Neural crest cell (in vitro differentiated cells): ENCODE measurements around the gene SYT9. TPM values are rescaled to one million over a fixed set of nuclear protein-coding genes. Genes with fewer than 3 reads are reported as not detected.

Experiments
- DNase-seq: peaks from one replicate; pipeline ENCODE4 v3.0.0; 2021; ENCODE audit warnings: low read depth, mixed read lengths, low spot score
- H3K27ac Mint-ChIP-seq: one replicate; pipeline ENCODE4 v1.8.0; 2021; ENCODE audit warnings: mild to moderate bottlenecking, mixed read lengths; ENCODE audit not compliant: unreplicated experiment
- H3K27me3 Mint-ChIP-seq: 2 replicates; pipeline ENCODE4 v1.8.0; 2021; ENCODE audit warnings: low read depth, mild to moderate bottlenecking, mixed read lengths
- H3K36me3 Mint-ChIP-seq: 2 replicates; pipeline ENCODE4 v1.8.0; 2021; ENCODE audit warnings: low read depth, mild to moderate bottlenecking, mixed read lengths
- H3K4me1 Mint-ChIP-seq: 2 replicates; pipeline ENCODE4 v1.8.0; 2021; ENCODE audit warnings: mixed read lengths
- H3K4me3 Mint-ChIP-seq: one replicate; pipeline ENCODE4 v1.8.0; 2021; ENCODE audit warnings: mild to moderate bottlenecking, mixed read lengths
- H3K9me3 Mint-ChIP-seq: 2 replicates; pipeline ENCODE4 v1.8.0; 2021; ENCODE audit warnings: mixed read lengths
- CTCF ChIP-seq: fragments of 200-600 bp; sonication (generic); conservative IDR thresholded peaks from 2 replicates; pipeline ENCODE4 v1.5.0; 2021; ENCODE audit warnings: antibody characterized with exemption, mild to moderate bottlenecking
- total RNA-seq: library from RNA; stranded (reverse); gene quantifications from 2 replicates; pipeline ENCODE4 v1.2.1, GENCODE V29; 2021

SYT9 gene
- total RNA-seq, 1 donor from 2014 or later = 0.72 TPM

DNA sequence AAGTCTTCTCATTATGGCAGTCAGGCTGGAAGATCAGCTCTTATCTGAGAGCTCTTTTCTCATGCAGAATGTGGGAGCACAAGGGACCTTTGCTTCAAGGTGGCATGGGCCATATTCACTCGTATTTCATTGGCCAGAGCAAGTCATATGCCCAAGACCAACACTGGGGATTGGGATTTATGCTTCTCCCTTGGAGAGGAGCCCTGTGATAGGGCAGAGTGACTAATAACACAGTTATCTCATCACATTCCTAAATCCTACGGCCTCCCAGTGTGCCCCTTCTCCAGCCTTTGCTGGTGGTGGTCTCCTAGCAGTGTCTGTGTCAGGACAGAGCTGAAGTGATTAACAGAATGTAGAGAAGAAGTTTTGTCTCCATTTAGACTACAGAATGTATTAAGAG, 48.6 kb downstream of the SYT9 start:
- H3K4me1 Mint-ChIP-seq = no peaks in the 10 kb centered on the region
- no peak overlapping the region for H3K4me3 Mint-ChIP-seq
- H3K27ac Mint-ChIP-seq = no peak overlapping the region
- no peaks in the 10 kb centered on the region for H3K36me3 Mint-ChIP-seq
- H3K9me3 Mint-ChIP-seq = no peaks in the 10 kb centered on the region
- no peak for DNase-seq
- no peak for TF ChIP-seq CTCF
- no peaks in the 10 kb centered on the region for H3K27me3 Mint-ChIP-seq

- DNase-seq = no peak
- TF ChIP-seq CTCF = no peak
- Mint-ChIP-seq H3K4me1 (no peaks in the 10 kb centered on the region), H3K4me3 (no peak overlapping the region), H3K27me3 (no peaks in the 10 kb centered on the region), H3K27ac (no peak overlapping the region), H3K9me3 (peaks cover 3% of the 10 kb centered on the region), H3K36me3 (no peaks in the 10 kb centered on the region)
These were observed 51.4 kb downstream of the SYT9 start for GRCh38 chr11:7303146-7303545.

- H3K4me3 Mint-ChIP-seq = no peak overlapping the region
- H3K27me3 Mint-ChIP-seq = peaks cover 7% of the 10 kb centered on the region
- no peak for DNase-seq
- no peak for TF ChIP-seq CTCF
- H3K36me3 Mint-ChIP-seq = no peaks in the 10 kb centered on the region
- H3K27ac Mint-ChIP-seq = no peak overlapping the region
- peaks cover 3% of the 10 kb centered on the region for H3K9me3 Mint-ChIP-seq
- no peaks in the 10 kb centered on the region for H3K4me1 Mint-ChIP-seq
These were observed 55.2 kb downstream of the SYT9 start for GRCh38 chr11:7306900-7307299.

DNA sequence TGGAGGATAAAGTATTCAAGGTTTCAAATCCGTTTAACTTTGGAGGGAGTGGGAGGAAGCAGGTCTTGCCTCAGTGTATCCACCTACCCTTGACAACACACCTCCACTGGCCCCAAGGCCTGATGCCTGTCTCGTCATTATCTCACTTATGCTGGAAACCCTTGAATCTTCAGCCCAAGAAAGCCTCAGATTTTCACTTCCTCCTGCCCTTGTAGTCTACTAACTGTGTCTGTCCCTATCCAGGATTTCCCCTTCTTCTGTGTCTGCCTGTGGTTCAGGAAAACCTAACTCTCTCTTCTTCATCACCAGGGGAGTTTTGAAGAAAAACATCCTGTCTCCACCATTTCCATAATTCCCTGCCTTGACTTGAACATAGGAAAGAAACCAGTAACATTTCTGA, 56.1 kb downstream of the SYT9 start:
- Mint-ChIP-seq H3K9me3 (peaks cover 3% of the 10 kb centered on the region), H3K4me1 (no peaks in the 10 kb centered on the region), H3K27me3 (peaks cover 12% of the 10 kb centered on the region), H3K27ac (no peak overlapping the region), H3K4me3 (no peak overlapping the region), H3K36me3 (no peaks in the 10 kb centered on the region)
- no peak for TF ChIP-seq CTCF
- DNase-seq = no peak

- Mint-ChIP-seq H3K27me3 (peaks cover 23% of the 10 kb centered on the region), H3K9me3 (peaks cover 9% of the 10 kb centered on the region), H3K4me1 (no peaks in the 10 kb centered on the region), H3K4me3 (no peak overlapping the region), H3K36me3 (no peaks in the 10 kb centered on the region), H3K27ac (no peak overlapping the region)
- no peak for TF ChIP-seq CTCF
- DNase-seq = no peak
These were observed 60.2 kb downstream of the SYT9 start for GRCh38 chr11:7311903-7312302.
